Brain microvascular endothelial cell (primary cell): ENCODE results near the gene EZR.
"Not testable (repeated sequence)": the region's sequence is repeated elsewhere in the genome, so short reads cannot be mapped to it uniquely, and the experiment has no call there.

Source experiments
- DNase-seq: peaks from one replicate; pipeline ENCODE4 v3.0.0-alpha.2; 2020
- H3K27ac ChIP-seq: fragments of 250-450 bp; sonication (Bioruptor Pico); 2 replicates; pipeline ENCODE4 v1.5.1; 2020; ENCODE audit warnings: mild to moderate bottlenecking, moderate library complexity
- H3K27me3 ChIP-seq: fragments of 250-450 bp; sonication (Bioruptor Pico); replicated peaks from 2 replicates; pipeline ENCODE4 v1.5.1; 2020; ENCODE audit warnings: mild to moderate bottlenecking
- H3K36me3 ChIP-seq: fragments of 250-450 bp; sonication (Bioruptor Pico); replicated peaks from 2 replicates; pipeline ENCODE4 v1.5.1; 2020; ENCODE audit warnings: mild to moderate bottlenecking
- H3K4me3 ChIP-seq: 2 replicates; pipeline ENCODE4 v1.5.1; 2011; ENCODE audit warnings: low read depth, mild to moderate bottlenecking, control low read depth, low read length, moderate library complexity
- in situ Hi-C: cut with HindIII; loops from 2 replicates; pipeline ENCODE4 v1.10.0; 2017; ENCODE audit warnings: low sequenced_read_pairs, low pct_ligation_motif_present
- TF ChIP-seq, protein P1 (sequence below): IDR thresholded peaks from 2 replicates; pipeline ENCODE4 v1.5.1; 2011; ENCODE audit warnings: low read depth, mild to moderate bottlenecking, moderate library complexity, low read length, control low read depth, inconsistent platforms; ENCODE audit errors: missing control alignments

Gene EZR

DNA sequence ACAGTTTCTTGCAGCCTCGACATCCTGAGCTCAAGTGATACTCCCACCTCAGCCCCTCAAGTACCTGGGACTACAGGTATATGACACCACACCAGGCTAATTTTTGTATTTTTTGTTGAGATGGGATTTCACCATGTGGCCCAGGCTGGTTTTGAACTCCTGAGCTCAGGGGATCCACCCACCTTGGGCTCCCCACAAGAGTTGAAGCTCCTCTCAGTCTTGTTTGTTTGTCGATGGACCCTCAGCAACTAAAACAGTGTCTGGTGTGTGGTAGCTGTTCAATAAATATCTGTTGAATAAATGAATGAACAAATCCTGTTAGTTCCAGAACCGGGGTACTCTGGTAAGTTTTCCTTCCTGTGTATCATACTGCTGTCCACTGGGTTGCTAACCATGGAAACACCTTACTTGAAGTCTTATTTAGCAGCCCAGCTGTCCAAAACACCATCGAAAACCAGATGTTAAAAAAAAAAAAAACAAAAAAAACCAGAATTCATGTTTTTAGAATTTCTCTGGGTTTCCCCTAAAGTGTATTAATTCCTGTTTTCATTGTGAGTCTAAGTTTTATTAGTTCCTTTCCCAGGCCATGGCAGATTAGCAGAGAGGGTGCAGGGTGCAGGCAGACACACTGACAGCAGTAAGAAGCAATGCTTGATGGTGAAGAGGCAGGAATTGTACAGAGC, 7.8 kb upstream of the EZR start:
- no peak overlapping the region for H3K27ac ChIP-seq
- H3K4me3 ChIP-seq, result no peak overlapping the region
- TF ChIP-seq, protein P1, sequence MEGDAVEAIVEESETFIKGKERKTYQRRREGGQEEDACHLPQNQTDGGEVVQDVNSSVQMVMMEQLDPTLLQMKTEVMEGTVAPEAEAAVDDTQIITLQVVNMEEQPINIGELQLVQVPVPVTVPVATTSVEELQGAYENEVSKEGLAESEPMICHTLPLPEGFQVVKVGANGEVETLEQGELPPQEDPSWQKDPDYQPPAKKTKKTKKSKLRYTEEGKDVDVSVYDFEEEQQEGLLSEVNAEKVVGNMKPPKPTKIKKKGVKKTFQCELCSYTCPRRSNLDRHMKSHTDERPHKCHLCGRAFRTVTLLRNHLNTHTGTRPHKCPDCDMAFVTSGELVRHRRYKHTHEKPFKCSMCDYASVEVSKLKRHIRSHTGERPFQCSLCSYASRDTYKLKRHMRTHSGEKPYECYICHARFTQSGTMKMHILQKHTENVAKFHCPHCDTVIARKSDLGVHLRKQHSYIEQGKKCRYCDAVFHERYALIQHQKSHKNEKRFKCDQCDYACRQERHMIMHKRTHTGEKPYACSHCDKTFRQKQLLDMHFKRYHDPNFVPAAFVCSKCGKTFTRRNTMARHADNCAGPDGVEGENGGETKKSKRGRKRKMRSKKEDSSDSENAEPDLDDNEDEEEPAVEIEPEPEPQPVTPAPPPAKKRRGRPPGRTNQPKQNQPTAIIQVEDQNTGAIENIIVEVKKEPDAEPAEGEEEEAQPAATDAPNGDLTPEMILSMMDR, result no peak
- in situ Hi-C loops, result no loop called here
- H3K27me3 ChIP-seq, result no peaks in the 10 kb centered on the region
- no peak for DNase-seq
- H3K36me3 ChIP-seq, result no peaks in the 10 kb centered on the region

DNA sequence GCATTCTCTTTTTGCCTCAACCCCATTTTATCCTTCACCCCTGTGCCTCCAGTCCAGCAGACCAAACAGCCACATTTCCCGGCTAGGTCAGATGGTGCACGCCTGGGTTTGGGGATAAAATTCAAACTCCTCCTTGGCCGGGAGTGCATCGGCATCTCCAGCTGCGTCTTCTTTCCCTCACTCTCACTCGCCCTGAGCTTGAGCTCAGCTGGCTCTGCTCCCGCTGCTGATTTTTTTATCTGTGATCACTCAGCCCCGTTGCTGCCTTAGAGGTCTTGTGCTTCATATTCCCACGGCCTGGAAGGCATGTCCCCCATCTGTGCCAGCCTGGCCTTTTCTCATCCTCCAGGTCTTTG, 6.8 kb upstream of the EZR start:
- H3K27me3 ChIP-seq, result no peaks in the 10 kb centered on the region
- no peak overlapping the region for H3K27ac ChIP-seq
- DNase-seq, result peak; percentile 56
- in situ Hi-C loops, result no loop called here
- TF ChIP-seq, protein P1, result no peak
- no peak overlapping the region for H3K4me3 ChIP-seq
- no peaks in the 10 kb centered on the region for H3K36me3 ChIP-seq

DNA sequence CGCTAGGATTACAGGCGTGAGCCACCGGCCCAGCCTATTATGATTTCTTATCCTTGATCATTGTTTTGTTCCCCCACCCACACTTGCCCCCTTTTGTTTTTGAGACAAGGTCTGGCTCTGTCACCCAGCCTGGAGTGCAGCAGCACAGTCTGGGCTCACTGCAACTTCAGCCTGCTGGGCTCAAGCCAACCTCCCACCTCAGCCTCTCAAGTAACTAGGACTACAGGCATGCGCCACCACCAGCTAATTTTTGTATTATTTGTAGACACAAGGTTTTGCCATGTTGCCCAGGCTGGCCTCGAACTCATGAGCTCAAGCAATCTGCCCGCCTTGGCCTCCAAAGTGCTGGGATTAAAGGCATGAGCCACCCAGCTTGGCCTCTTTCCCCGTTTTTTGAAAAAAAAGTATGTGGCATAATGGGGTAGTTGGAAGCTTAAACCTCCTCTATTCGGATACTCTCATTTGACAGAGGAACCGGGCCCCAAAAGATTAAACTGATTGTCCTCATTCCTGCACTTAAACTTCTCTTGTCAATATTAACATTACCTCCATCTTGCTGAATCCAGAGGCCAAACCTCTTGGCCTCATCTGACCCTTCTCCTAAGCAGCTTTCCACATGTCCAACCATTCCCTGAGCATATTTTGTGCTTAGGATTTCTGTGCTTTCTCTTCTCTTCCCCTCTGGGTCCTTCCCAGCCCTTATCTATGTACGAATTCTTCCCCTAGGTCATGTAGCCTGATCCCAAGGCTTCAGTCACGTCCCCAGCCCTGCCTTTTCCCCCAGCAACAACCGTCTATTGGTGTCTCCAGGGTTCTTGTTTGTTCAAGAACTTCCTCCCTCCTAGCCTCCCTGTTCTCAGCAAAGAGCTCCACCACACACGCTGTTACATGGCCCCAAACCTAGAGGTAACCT, 6.1 kb upstream of the EZR start:
- Histone ChIP-seq H3K27me3 (no peaks in the 10 kb centered on the region), H3K36me3 (no peaks in the 10 kb centered on the region), H3K4me3 (no peak overlapping the region), H3K27ac (no peak overlapping the region)
- DNase-seq, result no peak
- TF ChIP-seq, protein P1, result no peak
- in situ Hi-C loops, result no loop called here

DNA sequence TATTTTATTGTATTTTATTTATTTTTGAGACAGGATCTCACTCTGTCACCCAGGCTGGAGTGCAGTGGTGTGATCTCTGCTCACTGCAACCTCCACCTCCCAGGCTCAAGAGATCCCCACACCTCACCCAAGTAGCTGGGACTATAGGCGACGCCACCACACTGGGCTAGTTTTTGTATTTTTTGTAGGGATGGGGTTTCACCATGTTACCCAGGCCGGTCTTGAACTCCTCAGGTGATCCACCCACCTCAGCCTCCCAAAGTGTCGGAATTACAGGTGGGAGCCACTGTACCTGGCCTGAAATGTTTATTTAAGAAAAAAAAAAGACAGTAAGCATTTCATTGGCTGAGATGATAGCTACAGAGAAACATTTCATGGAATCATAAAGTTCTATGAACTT, 4.4 kb upstream of the EZR start:
- H3K27ac ChIP-seq, H3K4me3 ChIP-seq, H3K36me3 ChIP-seq, H3K27me3 ChIP-seq, in situ Hi-C loops, DNase-seq: not testable (repeated sequence)

DNA sequence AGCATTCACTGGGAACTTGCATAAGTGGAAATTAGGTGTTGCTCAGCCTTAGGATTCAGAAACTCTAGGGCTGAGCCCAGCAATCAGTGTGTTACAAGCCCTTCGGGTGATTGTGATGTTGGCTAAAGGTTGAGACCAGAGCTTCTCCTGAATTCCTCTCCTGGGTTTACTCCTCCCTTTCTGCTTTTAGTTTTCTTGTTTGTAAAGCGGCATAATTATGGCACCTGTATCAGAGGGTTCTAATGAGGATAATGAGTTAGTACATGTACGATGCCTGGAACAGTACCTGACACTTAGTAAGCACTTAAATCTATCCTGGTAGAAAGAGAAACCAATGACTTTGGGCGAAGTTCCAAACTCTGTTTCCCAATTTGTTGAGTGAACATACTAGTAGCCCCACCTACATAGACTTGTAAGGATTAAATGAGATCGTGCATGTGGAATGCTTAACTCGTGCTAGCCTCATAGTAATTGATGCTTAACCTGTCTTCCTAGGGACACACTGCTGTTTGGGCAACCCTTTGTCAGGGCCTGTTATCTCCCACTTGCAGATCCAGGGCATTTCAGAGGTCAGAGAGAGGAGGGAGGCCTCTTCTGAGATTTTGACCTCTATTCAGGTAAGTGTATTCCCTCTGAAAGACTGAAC, 932 bp upstream of the EZR start:
- TF ChIP-seq, protein P1, result no peak
- Histone ChIP-seq H3K27ac (no peak overlapping the region), H3K36me3 (no peaks in the 10 kb centered on the region), H3K4me3 (no peak overlapping the region), H3K27me3 (no peaks in the 10 kb centered on the region)
- no peak for DNase-seq
- in situ Hi-C loops, result no loop called here

DNA sequence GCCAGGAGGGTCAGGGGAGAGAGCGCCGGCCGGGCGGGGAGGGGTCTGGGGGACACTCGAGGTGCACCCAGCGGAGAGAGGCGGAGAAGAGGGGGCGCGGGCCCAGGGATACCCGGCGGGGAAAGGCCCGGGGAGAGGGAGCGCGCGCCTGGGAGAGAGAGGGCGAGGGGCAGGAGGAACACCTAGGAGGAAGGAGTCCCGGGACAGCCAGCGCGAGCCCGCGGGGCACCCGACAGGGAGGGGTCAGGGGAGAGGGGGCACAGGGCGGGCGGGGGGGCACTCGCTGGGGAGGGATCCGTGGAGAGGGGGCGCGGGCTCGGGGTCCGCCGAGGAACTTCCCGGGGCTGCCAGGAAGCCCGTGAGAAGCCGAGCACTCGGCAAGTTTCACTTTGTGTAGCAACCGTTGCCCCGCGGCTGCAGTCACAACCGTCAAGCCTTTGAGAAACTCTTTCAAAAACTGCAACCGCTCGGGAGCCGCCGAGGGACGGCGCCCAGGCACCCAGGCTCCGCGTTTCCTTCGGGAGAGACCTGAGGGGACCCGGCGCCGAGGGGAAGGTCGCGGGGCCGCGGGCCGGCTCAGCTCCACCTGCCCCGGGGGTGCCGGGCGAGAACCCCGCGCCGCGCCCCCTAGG, 471 bp downstream of the EZR start:
- no peaks in the 10 kb centered on the region for H3K36me3 ChIP-seq
- in situ Hi-C loops, result no loop called here
- H3K27me3 ChIP-seq, result no peaks in the 10 kb centered on the region
- H3K27ac ChIP-seq, result peak overlapping the region; percentile 20
- H3K4me3 ChIP-seq, result peak overlapping the region; percentile 72
- peak; percentile 63 for DNase-seq
- TF ChIP-seq, protein P1, result peak; percentile 0
